GM19043 (cell line): ENCODE data around the gene PDE4D.
A peak's percentile ranks its signal among the peaks of the same experiment; 100 is the strongest.

ENCODE experiments used
- ATAC-seq: cut with Tn5 transposase; IDR thresholded peaks from one replicate; pipeline ENCODE4 v1.9.1; 2021; ENCODE audit warnings: low read depth; ENCODE audit not compliant: unreplicated experiment

Gene PDE4D

GRCh38 chr5:59039296-59040023 lies 854.1 kb downstream of the PDE4D start:
- ATAC-seq = peak; percentile 60

DNA sequence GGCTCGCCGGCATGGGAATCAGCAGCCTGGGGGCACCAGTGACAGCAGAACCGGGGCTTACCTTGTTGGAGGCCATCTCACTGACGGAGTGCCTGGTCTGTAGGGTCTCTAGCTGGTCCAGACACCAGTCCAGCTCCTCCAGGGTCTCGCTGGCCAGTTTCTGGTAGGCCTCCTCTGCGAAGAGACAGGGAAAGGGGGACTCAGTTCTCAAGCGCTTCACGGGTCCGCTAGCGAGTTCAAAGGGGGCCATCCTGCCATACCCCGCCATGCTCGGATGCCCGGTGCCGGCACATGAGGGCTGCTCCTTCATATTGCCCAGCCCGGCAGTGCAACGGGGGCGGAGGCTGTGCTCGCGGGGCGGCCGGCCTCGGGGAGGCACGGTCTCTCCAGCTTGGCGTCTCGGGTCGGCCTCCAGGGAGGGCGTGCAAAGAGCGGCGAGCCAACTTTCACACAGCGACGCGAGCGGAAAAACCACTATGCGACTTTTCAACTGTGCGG lies 854.7 kb downstream of the PDE4D start:
- ATAC-seq = no peak

GRCh38 chr5:59037941-59038797 lies 855.4 kb downstream of the PDE4D start:
- no peak for ATAC-seq

- ATAC-seq = no peak
Measured at GRCh38 chr5:59037453-59037852, 856.1 kb downstream of the PDE4D start.

GRCh38 chr5:59037041-59037440 lies 856.5 kb downstream of the PDE4D start:
- ATAC-seq = no peak

GRCh38 chr5:59036274-59036961 lies 857.1 kb downstream of the PDE4D start:
- ATAC-seq = no peak

DNA sequence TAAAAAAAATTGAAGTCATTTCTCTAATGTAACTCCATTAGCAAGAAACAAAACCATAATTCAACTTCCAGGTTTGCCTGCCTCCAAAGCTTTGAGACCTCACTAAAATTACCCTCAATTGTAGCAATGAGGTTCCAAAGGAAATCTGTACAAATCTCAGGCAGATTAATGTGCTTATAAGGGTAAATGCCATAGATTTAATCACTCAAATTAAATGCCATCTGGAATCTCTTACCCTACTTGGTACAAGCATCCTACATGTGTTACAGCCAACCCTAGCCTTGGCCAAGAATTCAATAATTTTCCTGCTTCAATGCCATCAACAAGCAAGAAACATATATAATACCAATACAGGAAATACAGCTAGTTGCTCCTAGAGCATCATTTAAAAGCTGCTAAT lies 857.8 kb downstream of the PDE4D start:
- no peak for ATAC-seq

DNA sequence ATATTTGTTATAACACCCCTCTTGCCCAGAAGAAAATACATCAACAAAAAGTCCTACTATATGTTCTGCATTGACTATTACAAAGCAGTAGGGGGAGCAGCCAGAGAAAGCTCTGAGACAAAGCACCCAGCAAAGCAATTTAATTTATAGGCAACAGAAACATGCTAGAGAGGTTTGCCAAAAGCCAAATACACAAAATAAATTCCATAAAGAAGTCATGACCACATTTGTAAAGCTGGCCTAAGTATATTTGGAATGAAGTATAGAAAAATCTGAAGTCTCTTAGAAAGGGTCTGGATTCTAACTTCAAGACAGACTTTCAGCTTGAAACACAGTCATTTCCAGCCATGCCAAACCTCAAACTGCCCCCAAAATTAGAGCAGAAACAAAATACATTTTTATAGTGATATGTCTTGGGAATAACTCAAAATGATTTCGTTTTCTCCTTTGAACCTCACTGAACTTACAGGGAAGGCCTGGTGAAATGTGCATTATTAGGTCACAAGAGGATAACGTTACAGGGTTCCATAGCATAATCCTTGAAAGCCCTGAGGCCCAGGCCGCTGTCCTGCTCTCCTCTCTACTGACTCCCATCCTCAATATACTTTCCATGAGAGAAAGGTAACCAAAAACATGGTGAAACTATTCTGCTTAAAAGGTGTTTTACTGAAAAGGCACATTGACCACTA lies 858.9 kb downstream of the PDE4D start:
- no peak for ATAC-seq

GRCh38 chr5:59027145-59027907 lies 866.2 kb downstream of the PDE4D start:
- ATAC-seq = no peak

DNA sequence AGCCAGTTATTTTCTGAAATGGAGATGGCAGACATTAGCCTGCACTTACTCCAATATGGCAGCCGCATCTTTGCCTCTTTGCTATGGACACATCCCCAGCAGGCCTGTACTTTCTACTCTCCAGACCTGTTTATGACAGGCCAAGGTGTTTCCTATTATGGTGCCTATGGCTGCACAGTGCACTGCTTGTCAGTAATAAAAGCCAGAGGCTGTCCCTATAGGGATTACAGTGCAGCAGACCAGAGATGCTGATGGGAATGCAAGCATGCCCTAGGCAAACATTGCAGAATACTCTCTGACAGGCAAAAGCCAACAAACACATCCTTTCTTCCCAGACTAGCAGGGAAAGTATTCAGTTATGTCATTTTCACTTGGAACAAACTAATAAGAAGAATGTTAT lies 867.8 kb downstream of the PDE4D start:
- no peak for ATAC-seq

DNA sequence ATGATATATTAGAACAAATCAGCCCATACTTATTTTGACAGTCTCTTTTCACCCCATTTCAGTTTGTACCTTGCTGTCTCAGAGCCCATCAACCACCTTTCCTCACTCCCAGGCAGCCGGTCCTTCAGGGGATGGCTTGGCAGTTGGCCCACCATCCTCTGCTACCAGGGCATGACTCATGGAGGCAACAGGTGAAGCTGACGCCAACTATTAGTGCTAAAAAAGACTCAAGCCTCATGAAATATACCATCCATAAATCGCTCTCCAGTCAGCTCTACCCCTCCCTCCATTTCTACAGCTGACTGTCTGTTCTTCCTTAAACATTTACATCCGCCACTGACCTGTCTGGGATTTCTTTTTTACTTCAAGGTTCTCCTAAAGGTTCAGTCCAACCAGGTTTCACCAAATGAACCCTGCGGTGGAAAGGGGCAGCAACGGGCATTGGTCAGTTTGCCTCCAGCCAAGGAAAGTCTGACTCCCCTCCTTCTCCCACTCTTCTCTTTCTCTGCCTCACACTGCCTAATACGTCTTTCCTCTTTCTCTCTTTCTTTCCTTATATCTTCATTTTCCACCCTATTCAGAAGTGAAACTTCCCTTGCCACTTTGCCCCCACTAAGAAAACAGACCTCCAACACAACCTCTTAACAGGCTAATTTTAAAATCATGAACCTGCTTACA lies 871.5 kb downstream of the PDE4D start:
- ATAC-seq = no peak

DNA sequence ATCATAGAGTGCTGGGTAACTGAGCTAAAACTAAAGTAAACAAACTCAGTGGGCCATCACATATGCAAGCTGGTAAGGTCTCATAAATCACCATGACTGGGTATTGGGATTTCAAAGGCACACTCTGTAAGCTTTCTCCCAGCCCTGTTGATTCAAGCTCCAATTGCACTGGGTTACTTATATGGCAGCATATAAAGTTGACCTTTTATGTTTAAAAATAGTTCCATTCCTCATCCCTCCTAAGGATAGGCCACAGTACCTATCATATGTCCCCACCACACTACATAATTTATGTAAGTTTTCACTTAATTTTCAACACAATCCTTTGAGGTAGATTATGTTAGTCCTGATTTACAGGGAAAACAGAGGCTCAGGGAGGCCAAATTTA lies 872.2 kb downstream of the PDE4D start:
- ATAC-seq = no peak

- ATAC-seq = no peak
Measured at GRCh38 chr5:59020611-59021285, 872.8 kb downstream of the PDE4D start.

- ATAC-seq = no peak
Measured at GRCh38 chr5:59019078-59019477, 874.4 kb downstream of the PDE4D start.

DNA sequence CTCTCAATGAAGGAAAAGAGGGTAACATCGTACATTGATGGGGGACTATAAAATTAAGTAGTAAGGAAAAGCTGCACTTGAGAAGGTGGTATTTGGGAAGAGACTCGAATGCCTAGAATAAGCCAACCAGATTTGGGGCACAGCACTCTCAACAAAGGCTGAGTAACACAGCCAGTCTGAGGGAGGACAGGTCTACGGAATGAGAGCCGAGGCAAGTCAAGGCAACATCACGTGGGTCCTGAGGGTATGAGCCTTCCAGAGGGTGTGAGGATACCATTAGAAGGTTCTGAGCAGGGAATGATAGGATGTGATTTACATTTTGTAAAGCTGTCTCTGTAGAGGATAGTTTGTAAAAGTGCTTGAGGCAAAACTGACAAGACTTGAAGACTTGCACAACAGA lies 876.6 kb downstream of the PDE4D start:
- no peak for ATAC-seq

- no peak for ATAC-seq
Measured at GRCh38 chr5:59008816-59009473, 884.6 kb downstream of the PDE4D start.

- no peak for ATAC-seq
Measured at GRCh38 chr5:59007460-59008063, 886.0 kb downstream of the PDE4D start.
